Spleen (tissue), 11 donors: Measurements from ENCODE around the gene TSHZ2. TPM values are rescaled to one million over a fixed set of nuclear protein-coding genes. Genes with fewer than 3 reads are reported as not detected.

Experiments
- DNase-seq: peaks from one replicate; pipeline ENCODE4 v3.0.0-alpha.2; 2020
- H3K27ac ChIP-seq, 8 donors: fragments of 200-600 bp; sonication (generic) in 7 of 8; 1 replicate in 4 of 8; 2 replicates in 4 of 8; pipeline versions ENCODE4 v1.5.0 to v1.8.0; 2016 to 2021; ENCODE audit warnings: inconsistent platforms in 4 of 8, mild to moderate bottlenecking in 4 of 8, moderate library complexity in 1 of 8
- H3K27me3 ChIP-seq, 7 donors: fragments of 200-600 bp; sonication (generic) in 6 of 7; replicated peaks in 1 of 7; 1 replicate in 4 of 7; 2 replicates in 3 of 7; pipeline versions ENCODE4 v1.5.0 to v1.8.0; 2016 to 2021; ENCODE audit warnings: inconsistent platforms in 3 of 7, mild to moderate bottlenecking in 1 of 7
- H3K36me3 ChIP-seq, 6 donors: fragments of 200-600 bp; sonication (generic) in 5 of 6; 1 replicate in 4 of 6; 2 replicates in 2 of 6; pipeline versions ENCODE4 v1.5.0 to v1.8.0; 2016 to 2021; ENCODE audit warnings: inconsistent platforms in 2 of 6
- H3K4me1 ChIP-seq, 6 donors: fragments of 200-600 bp; sonication (generic) in 5 of 6; 1 replicate in 3 of 6; 2 replicates in 3 of 6; pipeline versions ENCODE4 v1.5.0 to v1.8.0; 2016 to 2021; ENCODE audit warnings: inconsistent platforms in 3 of 6
- H3K4me3 ChIP-seq, 8 donors: fragments of 200-600 bp; sonication (generic) in 7 of 8; 1 replicate in 4 of 8; 2 replicates in 4 of 8; pipeline versions ENCODE4 v1.5.0 to v1.8.0; 2016 to 2021; ENCODE audit warnings: inconsistent platforms in 4 of 8, mild to moderate bottlenecking in 4 of 8, moderate library complexity in 2 of 8
- H3K9me3 ChIP-seq, 8 donors: fragments of 200-600 bp; sonication (generic) in 7 of 8; 1 replicate in 4 of 8; 2 replicates in 4 of 8; pipeline versions ENCODE4 v1.5.0 to v1.8.0; 2016 to 2021; ENCODE audit warnings: inconsistent platforms in 4 of 8
- CTCF ChIP-seq, 11 experiments: fragments of 200-600 bp in 7 of 11; fragments of 450-650 bp in 4 of 11; sonication (generic) in 4 of 11; IDR thresholded peaks in 8 of 11; conservative IDR thresholded peaks in 3 of 11; 1 replicate in 7 of 11; 2 replicates in 4 of 11; pipeline versions ENCODE4 v1.4.0 to v1.8.0; 2016 to 2021; ENCODE audit warnings: antibody characterized with exemption in 11 of 11, inconsistent platforms in 4 of 11, mild to moderate bottlenecking in 1 of 11
- POLR2A ChIP-seq, 3 donors: fragments of 450-650 bp; IDR thresholded peaks; one replicate each; pipeline ENCODE4 v1.5.1; 2017; ENCODE audit warnings: antibody characterized with exemption in 3 of 3, mild to moderate bottlenecking in 1 of 3
- POLR2AphosphoS5 ChIP-seq, 3 donors: sonication (generic); formaldehyde crosslinking; IDR thresholded peaks; one replicate each; pipeline ENCODE4 v1.5.1; 2017; ENCODE audit warnings: antibody characterized with exemption in 3 of 3
- WGBS, 5 donors: extraction: QIAGEN DNeasy Blood & Tissue Kit in 3 of 5; methylation state at CpG; one replicate each; pipeline versions ENCODE4 v1.1.5 to v1.1.7; 2013 to 2018; 5-methylcytosine and 5-hydroxymethylcytosine counted together
- intact Hi-C: fragments of 100-400 bp; cut with DNase I; formaldehyde crosslinking; loops from one replicate; pipeline ENCODE4 v1.15.0; 2023; ENCODE audit warnings: low total_unique reads
- polyA plus RNA-seq, 3 donors: library from polyadenylated mRNA; stranded (reverse); fragments of 200-250 nt; gene quantifications; one replicate each; pipeline ENCODE4 v1.2.1, GENCODE V29; 2013
- total RNA-seq, 7 donors: library from RNA; depleted of rRNA in 3 of 7; stranded (reverse); fragments of >200 nt in 3 of 7; fragmentation: NEBNext Ultra II Directional in 4 of 7; extraction: Animal tissue kit (Norgen Biotek cat#: 25700) in 4 of 7; gene quantifications; one replicate each; pipeline versions ENCODE4 v1.1.0 to v1.2.1, GENCODE V29; 2016 to 2021
- donor health status: healthy with polysubstance abuse.
- donor health status: DM: no; HTN: no; CAD: no; lungs with moderate emphysema.
- donor health status: DM: no; HTN: no; CAD: no.
- donor health status: Bipolar disorder and iron deficiency.
- donor health status: healthy.
- donor health status: DM: no; HTN: no; CAD: no.
- donor health status: DM: yes; HTN: yes; CAD: no.

The TSHZ2 gene
- total and polyA plus RNA-seq, 10 donors: 0.86 to 19.2 (median 15.7) TPM

GRCh38 chr20:53231061-53231460 lies 258.9 kb downstream of the TSHZ2 start:
- intact Hi-C loops: no loop called here
- Histone ChIP-seq H3K9me3 (peaks cover 0 to 3% (median 0%) of the 10 kb centered on the region in 8 donors), H3K4me1 (peaks cover 0 to 6% (median 0%) of the 10 kb centered on the region in 6 donors), H3K27me3 (peaks cover 0 to 3% (median 0%) of the 10 kb centered on the region in 7 donors), H3K27ac (no peak overlapping the region), H3K36me3 (no peaks in the 10 kb centered on the region), H3K4me3 (no peak overlapping the region)
- DNase-seq: no peak
- TF ChIP-seq CTCF (IDR thresholded peaks at IDR 0.05 in 8 of 11, conservative IDR thresholded peaks at IDR 0.05 in 3 of 11): no peak
- 76 to 87% (median 78%) methylated on average over 3 of the region's 3 CpGs for WGBS, 5 donors

GRCh38 chr20:53237461-53237860 lies 265.3 kb downstream of the TSHZ2 start:
- DNase-seq: no peak
- H3K27me3 ChIP-seq: no peaks in the 10 kb centered on the region
- peaks cover 0 to 11% (median 3%) of the 10 kb centered on the region in 8 donors for H3K9me3 ChIP-seq
- WGBS, 5 donors: 80 to 89% (median 82%) methylated on average over 8 of the region's 8 CpGs
- intact Hi-C loops: no loop called here
- no peaks in the 10 kb centered on the region for H3K4me1 ChIP-seq
- H3K4me3 ChIP-seq: no peak overlapping the region
- TF ChIP-seq POLR2A (IDR thresholded peaks at IDR 0.05) (no peak), CTCF (IDR thresholded peaks at IDR 0.05 in 8 of 11, conservative IDR thresholded peaks at IDR 0.05 in 3 of 11) (no peak), POLR2AphosphoS5 (IDR thresholded peaks at IDR 0.05) (no peak)
- no peaks in the 10 kb centered on the region for H3K36me3 ChIP-seq
- H3K27ac ChIP-seq: no peak overlapping the region

DNA sequence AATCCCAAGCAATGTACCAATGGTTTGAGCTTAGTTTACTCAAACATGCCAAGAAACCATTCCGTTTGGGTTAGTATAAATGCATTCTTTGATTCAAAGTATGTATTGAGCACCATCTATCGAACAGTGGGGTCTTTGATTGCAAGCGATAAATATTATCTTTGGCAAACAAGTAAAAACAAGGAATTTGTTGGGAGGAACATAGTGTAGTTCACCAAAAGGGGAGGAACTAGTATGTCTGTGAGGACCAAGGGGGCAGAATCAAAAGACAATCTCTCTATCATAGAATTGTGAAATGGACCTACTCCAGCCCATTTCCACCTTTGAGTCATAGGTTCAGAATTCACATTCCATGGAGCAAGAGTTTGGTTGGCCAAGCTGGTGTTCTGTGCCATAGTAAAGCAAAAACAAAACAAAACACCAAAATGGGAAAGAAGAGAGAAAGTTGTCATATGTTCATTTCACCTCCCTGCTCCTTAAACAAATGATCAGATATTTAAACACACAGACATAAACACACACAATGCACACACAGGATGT lies 266.0 kb downstream of the TSHZ2 start:
- no peaks in the 10 kb centered on the region for H3K36me3 ChIP-seq
- H3K9me3 ChIP-seq: peaks cover 0 to 11% (median 3%) of the 10 kb centered on the region in 8 donors
- no peaks in the 10 kb centered on the region for H3K4me1 ChIP-seq
- H3K27me3 ChIP-seq: peaks cover 0 to under 1% (median 0%) of the 10 kb centered on the region in 7 donors
- intact Hi-C loops: no loop called here
- TF ChIP-seq CTCF (IDR thresholded peaks at IDR 0.05 in 8 of 11, conservative IDR thresholded peaks at IDR 0.05 in 3 of 11): no peak
- no peak for TF ChIP-seq POLR2A (IDR thresholded peaks at IDR 0.05)
- TF ChIP-seq POLR2AphosphoS5 (IDR thresholded peaks at IDR 0.05): no peak
- no peak overlapping the region for H3K4me3 ChIP-seq
- DNase-seq: no peak
- H3K27ac ChIP-seq: no peak overlapping the region
- 52 to 87% (median 68%) methylated on average over 3 of the region's 3 CpGs for WGBS, 5 donors

DNA sequence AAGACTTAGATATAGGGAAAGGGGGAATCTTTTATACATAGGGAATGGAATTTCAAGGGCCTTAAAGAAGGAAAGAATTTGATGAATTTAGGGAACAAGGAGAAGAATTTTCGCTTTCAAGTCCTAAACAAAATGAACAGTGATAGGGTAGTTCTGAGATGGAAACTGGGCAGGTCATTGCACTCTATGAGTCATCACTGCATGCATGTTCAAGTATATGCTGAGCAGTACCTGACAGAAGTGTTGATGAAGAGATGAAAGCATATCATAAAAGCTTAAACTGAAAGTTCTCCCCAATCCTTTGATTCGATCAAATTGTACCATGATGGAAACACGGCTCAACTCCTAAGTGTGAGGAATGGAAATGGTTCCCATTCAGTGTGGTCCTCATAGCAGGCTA lies 271.0 kb downstream of the TSHZ2 start:
- Histone ChIP-seq H3K36me3 (no peaks in the 10 kb centered on the region), H3K27ac (no peak overlapping the region), H3K9me3 (no peaks in the 10 kb centered on the region), H3K4me1 (no peaks in the 10 kb centered on the region), H3K27me3 (peaks cover 0 to 6% (median 0%) of the 10 kb centered on the region in 7 donors), H3K4me3 (no peak overlapping the region)
- WGBS, 5 donors: 89 to 94% (median 91%) methylated on average over 3 of the region's 3 CpGs
- intact Hi-C loops: no loop called here
- TF ChIP-seq CTCF (IDR thresholded peaks at IDR 0.05 in 8 of 11, conservative IDR thresholded peaks at IDR 0.05 in 3 of 11) (no peak), POLR2AphosphoS5 (IDR thresholded peaks at IDR 0.05) (no peak), POLR2A (IDR thresholded peaks at IDR 0.05) (no peak)
- no peak for DNase-seq
